ENCODE data around the gene DDR1. TPM values are rescaled to one million over a fixed set of nuclear protein-coding genes. Genes with fewer than 3 reads are reported as not detected.
"Not testable (repeated sequence)": the region's sequence is repeated elsewhere in the genome, so short reads cannot be mapped to it uniquely, and the experiment has no call there.

DDR1 gene
- total RNA-seq, 1 donor from 2014 or later, result 8.2 TPM

DNA sequence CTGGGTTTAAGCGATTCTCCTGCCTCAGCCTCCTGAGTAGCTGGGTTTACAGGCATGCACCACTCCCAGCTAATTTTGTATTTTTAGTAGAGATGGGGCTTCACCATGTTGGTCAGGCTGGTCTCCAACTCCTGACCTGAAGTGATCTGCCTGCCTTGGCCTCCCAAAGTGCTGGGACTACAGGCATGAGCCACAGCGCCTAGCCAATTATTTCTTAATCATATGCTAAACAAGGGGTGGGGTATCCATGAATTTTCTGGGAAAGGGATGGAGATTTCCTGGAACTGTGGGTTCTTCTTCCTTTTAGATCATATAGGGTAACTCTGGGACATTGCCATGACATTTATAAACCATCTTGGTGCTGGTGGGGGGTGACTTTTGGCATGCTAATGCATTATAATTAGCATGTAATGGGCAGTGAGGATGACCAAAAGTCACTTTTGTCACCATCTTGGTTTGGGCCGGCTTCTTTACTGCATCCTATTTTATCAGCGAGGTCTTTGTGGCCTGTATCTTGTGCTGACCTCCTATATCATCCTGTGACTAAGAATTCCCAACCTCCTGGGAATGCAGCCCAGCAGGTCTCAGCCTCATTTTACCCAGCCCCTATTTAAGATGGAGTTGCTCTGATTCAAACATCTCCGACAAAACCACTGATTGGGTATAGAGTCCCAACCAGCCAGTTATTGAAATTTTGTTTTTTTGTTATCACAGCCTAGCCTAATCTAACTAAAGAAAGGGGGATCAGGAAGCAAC is 29.9 kb upstream of the DDR1 start:
- H3K27ac Mint-ChIP-seq (ENCODE audit: unreplicated experiment), result no peak overlapping the region
- H3K36me3 Mint-ChIP-seq (ENCODE audit: low read depth, unreplicated experiment), result peaks cover 8% of the 10 kb centered on the region
- no peaks in the 10 kb centered on the region for H3K4me1 Mint-ChIP-seq (ENCODE audit: unreplicated experiment)
- H3K4me3 Mint-ChIP-seq (ENCODE audit: unreplicated experiment), result no peak overlapping the region
- H3K9me3 Mint-ChIP-seq (ENCODE audit: unreplicated experiment), result no peaks in the 10 kb centered on the region
- H3K27me3 Mint-ChIP-seq (ENCODE audit: unreplicated experiment), result peaks cover 5% of the 10 kb centered on the region
- DNase-seq (ENCODE audit: low spot score), result no peak
- TF ChIP-seq, protein P1, sequence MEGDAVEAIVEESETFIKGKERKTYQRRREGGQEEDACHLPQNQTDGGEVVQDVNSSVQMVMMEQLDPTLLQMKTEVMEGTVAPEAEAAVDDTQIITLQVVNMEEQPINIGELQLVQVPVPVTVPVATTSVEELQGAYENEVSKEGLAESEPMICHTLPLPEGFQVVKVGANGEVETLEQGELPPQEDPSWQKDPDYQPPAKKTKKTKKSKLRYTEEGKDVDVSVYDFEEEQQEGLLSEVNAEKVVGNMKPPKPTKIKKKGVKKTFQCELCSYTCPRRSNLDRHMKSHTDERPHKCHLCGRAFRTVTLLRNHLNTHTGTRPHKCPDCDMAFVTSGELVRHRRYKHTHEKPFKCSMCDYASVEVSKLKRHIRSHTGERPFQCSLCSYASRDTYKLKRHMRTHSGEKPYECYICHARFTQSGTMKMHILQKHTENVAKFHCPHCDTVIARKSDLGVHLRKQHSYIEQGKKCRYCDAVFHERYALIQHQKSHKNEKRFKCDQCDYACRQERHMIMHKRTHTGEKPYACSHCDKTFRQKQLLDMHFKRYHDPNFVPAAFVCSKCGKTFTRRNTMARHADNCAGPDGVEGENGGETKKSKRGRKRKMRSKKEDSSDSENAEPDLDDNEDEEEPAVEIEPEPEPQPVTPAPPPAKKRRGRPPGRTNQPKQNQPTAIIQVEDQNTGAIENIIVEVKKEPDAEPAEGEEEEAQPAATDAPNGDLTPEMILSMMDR (IDR thresholded peaks at IDR 0.05; ENCODE audit: unreplicated experiment), result no peak

DNA sequence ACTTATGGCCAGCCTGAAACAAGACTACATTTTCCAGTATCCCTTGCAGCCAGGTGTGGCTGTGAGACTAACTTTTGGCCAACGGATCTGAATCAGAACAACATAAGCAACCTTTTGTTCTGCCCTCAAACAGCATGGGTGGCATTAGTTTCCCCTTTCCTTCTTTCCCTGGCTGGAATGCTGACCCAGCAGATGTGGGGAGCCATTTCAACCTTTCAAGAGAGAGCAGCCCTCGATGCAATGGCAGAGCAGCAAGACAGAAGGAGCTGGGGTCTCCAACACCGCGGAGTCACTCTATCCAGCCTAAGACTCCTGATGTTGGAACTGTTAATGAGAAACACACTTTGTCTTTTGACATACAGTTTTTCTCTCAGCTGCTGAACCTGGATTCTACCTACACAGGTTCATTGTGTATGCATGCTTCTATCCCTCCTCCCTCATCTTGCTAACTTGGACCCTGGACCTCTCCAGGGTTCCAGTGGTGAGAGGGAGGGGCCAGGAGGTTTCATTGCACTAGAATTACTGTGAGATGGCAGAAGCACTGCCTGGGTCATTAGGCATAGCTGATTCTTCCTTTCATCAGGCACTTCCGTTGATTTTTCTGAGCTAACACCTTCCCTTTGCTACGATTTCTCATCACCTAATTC is 28.8 kb upstream of the DDR1 start:
- no peak for DNase-seq (ENCODE audit: low spot score)
- no peak overlapping the region for H3K27ac Mint-ChIP-seq (ENCODE audit: unreplicated experiment)
- TF ChIP-seq, protein P1 (IDR thresholded peaks at IDR 0.05; ENCODE audit: unreplicated experiment), result no peak
- no peaks in the 10 kb centered on the region for H3K4me1 Mint-ChIP-seq (ENCODE audit: unreplicated experiment)
- peaks cover 11% of the 10 kb centered on the region for H3K36me3 Mint-ChIP-seq (ENCODE audit: low read depth, unreplicated experiment)
- H3K9me3 Mint-ChIP-seq (ENCODE audit: unreplicated experiment), result no peaks in the 10 kb centered on the region
- no peak overlapping the region for H3K4me3 Mint-ChIP-seq (ENCODE audit: unreplicated experiment)
- peaks cover 5% of the 10 kb centered on the region for H3K27me3 Mint-ChIP-seq (ENCODE audit: unreplicated experiment)

DNA sequence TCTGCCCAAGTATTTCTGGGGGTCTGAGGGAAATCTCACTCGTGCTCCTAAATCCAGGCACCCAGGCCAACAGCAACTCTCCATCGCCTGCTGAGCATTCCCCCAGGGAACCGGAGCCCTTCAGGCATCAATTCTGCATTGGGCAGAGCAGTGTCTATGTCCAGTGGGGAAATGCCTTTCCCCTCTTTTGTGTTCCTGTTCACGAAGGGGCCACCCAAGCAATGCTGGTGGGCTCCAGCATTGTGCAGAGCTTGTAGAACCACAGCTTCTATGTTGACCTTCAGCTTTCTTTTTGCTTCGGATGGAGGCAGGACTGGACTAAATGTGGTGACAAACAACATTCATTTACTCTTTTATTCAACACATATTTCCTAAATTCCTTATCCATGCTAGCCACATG is 27.2 kb upstream of the DDR1 start:
- Mint-ChIP-seq H3K27ac (ENCODE audit: unreplicated experiment) (no peak overlapping the region), H3K27me3 (ENCODE audit: unreplicated experiment) (peaks cover 2% of the 10 kb centered on the region), H3K4me3 (ENCODE audit: unreplicated experiment) (no peak overlapping the region), H3K9me3 (ENCODE audit: unreplicated experiment) (peaks cover 5% of the 10 kb centered on the region), H3K36me3 (ENCODE audit: low read depth, unreplicated experiment) (peaks cover 13% of the 10 kb centered on the region), H3K4me1 (ENCODE audit: unreplicated experiment) (no peaks in the 10 kb centered on the region)
- TF ChIP-seq, protein P1 (IDR thresholded peaks at IDR 0.05; ENCODE audit: unreplicated experiment), result no peak
- no peak for DNase-seq (ENCODE audit: low spot score)

DNA sequence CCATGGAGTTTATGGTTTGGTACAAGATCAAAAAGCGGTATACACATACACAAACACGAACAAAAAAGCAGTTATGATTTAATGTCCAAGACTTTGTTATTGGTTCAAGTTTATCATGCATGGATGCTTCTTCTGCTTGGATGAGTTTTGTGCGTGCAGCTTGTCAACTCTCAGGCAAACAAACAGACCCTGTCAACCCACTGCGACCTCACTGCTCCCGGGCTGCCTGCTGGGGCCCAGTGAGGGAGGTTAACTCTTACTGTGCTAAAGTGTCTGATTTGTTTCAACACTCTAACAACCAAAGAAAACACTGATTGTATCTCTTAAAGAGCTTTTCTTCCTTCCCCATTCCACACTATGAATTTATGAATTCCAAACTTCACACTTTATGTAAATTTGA is 26.8 kb upstream of the DDR1 start:
- TF ChIP-seq, protein P1 (IDR thresholded peaks at IDR 0.05; ENCODE audit: unreplicated experiment), result no peak
- Mint-ChIP-seq H3K4me1 (ENCODE audit: unreplicated experiment) (no peaks in the 10 kb centered on the region), H3K4me3 (ENCODE audit: unreplicated experiment) (no peak overlapping the region), H3K36me3 (ENCODE audit: low read depth, unreplicated experiment) (peaks cover 9% of the 10 kb centered on the region), H3K9me3 (ENCODE audit: unreplicated experiment) (peaks cover 5% of the 10 kb centered on the region), H3K27me3 (ENCODE audit: unreplicated experiment) (no peaks in the 10 kb centered on the region), H3K27ac (ENCODE audit: unreplicated experiment) (no peak overlapping the region)
- DNase-seq (ENCODE audit: low spot score), result no peak

DNA sequence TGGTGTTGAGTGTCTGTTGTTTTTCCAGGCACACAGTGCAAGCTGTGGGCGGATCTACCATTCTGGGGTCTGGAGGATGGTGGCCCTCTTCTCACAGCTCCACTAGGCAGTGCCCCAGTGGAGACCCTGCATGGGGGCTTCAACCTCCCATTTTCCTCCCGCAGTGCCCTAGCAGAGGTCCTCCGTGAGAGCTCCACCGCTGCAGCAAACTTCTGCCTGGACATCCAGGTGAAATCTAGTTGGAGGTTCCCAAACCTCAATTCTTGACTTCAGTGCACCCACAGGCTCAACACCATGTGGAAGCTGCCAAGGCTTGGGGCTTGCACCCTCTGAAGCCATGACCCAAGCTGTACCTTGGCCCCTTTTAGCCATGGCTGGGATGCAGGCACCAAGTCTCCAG is 24.6 kb upstream of the DDR1 start:
- not testable (repeated sequence) for H3K9me3 Mint-ChIP-seq (ENCODE audit: unreplicated experiment); H3K36me3 Mint-ChIP-seq (ENCODE audit: low read depth, unreplicated experiment); DNase-seq (ENCODE audit: low spot score); H3K4me1 Mint-ChIP-seq (ENCODE audit: unreplicated experiment); H3K27me3 Mint-ChIP-seq (ENCODE audit: unreplicated experiment); H3K4me3 Mint-ChIP-seq (ENCODE audit: unreplicated experiment); H3K27ac Mint-ChIP-seq (ENCODE audit: unreplicated experiment)

Measured in endothelial cell (in vitro differentiated cells).